Right atrium auricular region (tissue), 2 donors: ENCODE data around the gene ITSN1. TPM values are rescaled to one million over a fixed set of nuclear protein-coding genes. Genes with fewer than 3 reads are reported as not detected.

Source experiments
- DNase-seq: peaks from one replicate; pipeline ENCODE4 v3.0.0-alpha.2; 2019; ENCODE audit warnings: low spot score
- H3K27ac ChIP-seq, 2 donors: fragments of 200-600 bp; sonication (generic); 1 replicate in 1 of 2; 2 replicates in 1 of 2; pipeline ENCODE4 v1.5.1; 2016 to 2019
- H3K27me3 ChIP-seq, 2 donors: fragments of 200-600 bp; sonication (generic); one replicate each; pipeline versions ENCODE4 v1.5.1 to v1.6.0; 2017 to 2019
- H3K36me3 ChIP-seq: fragments of 200-600 bp; sonication (generic); one replicate; pipeline ENCODE4 v1.5.1; 2016
- H3K4me1 ChIP-seq, 2 donors: fragments of 200-600 bp; sonication (generic); one replicate each; pipeline versions ENCODE4 v1.5.1 to v1.6.0; 2017 to 2019
- H3K4me3 ChIP-seq, 2 donors: fragments of 200-600 bp; sonication (generic); 1 replicate in 1 of 2; 2 replicates in 1 of 2; pipeline ENCODE4 v1.5.1; 2017 to 2019; ENCODE audit warnings: mild to moderate bottlenecking in 1 of 2, moderate library complexity in 1 of 2
- H3K9me3 ChIP-seq, 2 donors: fragments of 200-600 bp; sonication (generic); one replicate each; pipeline ENCODE4 v1.5.1; 2019
- CTCF ChIP-seq, 2 donors: fragments of 200-600 bp; sonication (generic); IDR thresholded peaks; one replicate each; pipeline ENCODE4 v1.5.1; 2019; ENCODE audit warnings: antibody characterized with exemption in 2 of 2
- total RNA-seq, 2 donors: library from RNA; depleted of rRNA; stranded (reverse); fragments of >200 nt; gene quantifications; one replicate each; pipeline ENCODE4 v1.1.0, GENCODE V29; 2016

Gene ITSN1
- total RNA-seq, 2 donors from 2014 or later: 49.9 to 54.9 TPM

- H3K27me3 ChIP-seq: no peaks in the 10 kb centered on the region
- no peak overlapping the region for H3K4me3 ChIP-seq
- H3K36me3 ChIP-seq: peaks cover 16% of the 10 kb centered on the region
- no peaks in the 10 kb centered on the region for H3K9me3 ChIP-seq
- no peak overlapping the region for H3K27ac ChIP-seq
- DNase-seq: no peak
- peaks cover 0 to 29% of the 10 kb centered on the region in 2 donors for H3K4me1 ChIP-seq
- no peak for TF ChIP-seq CTCF (IDR thresholded peaks at IDR 0.05)
These were observed 198.5 kb downstream of the ITSN1 start for GRCh38 chr21:33840771-33841170.

GRCh38 chr21:33841561-33841960, 199.3 kb downstream of the ITSN1 start:
- Histone ChIP-seq H3K9me3 (no peaks in the 10 kb centered on the region), H3K36me3 (peaks cover 16% of the 10 kb centered on the region), H3K4me3 (no peak overlapping the region), H3K4me1 (peaks cover 0 to 29% of the 10 kb centered on the region in 2 donors), H3K27ac (no peak overlapping the region), H3K27me3 (no peaks in the 10 kb centered on the region)
- TF ChIP-seq CTCF (IDR thresholded peaks at IDR 0.05): no peak
- DNase-seq: no peak

- Histone ChIP-seq H3K4me3 (no peak overlapping the region), H3K9me3 (no peaks in the 10 kb centered on the region), H3K27ac (no peak overlapping the region), H3K27me3 (no peaks in the 10 kb centered on the region), H3K36me3 (peaks cover 6% of the 10 kb centered on the region), H3K4me1 (peaks cover 0 to 29% of the 10 kb centered on the region in 2 donors)
- DNase-seq: peak; percentile 75
- TF ChIP-seq CTCF (IDR thresholded peaks at IDR 0.05): no peak
These were observed 200.9 kb downstream of the ITSN1 start for GRCh38 chr21:33843216-33843615.

- H3K27me3 ChIP-seq: no peaks in the 10 kb centered on the region
- H3K27ac ChIP-seq: no peak overlapping the region
- TF ChIP-seq CTCF (IDR thresholded peaks at IDR 0.05): no peak
- no peaks in the 10 kb centered on the region for H3K9me3 ChIP-seq
- peaks cover 0 to 29% of the 10 kb centered on the region in 2 donors for H3K4me1 ChIP-seq
- no peaks in the 10 kb centered on the region for H3K36me3 ChIP-seq
- no peak overlapping the region for H3K4me3 ChIP-seq
- peak; percentile 86 for DNase-seq
These were observed 202.0 kb downstream of the ITSN1 start for GRCh38 chr21:33844104-33844889.

- Histone ChIP-seq H3K27ac (no peak overlapping the region), H3K9me3 (no peaks in the 10 kb centered on the region), H3K27me3 (no peaks in the 10 kb centered on the region), H3K36me3 (no peaks in the 10 kb centered on the region), H3K4me1 (peaks cover 0 to 29% of the 10 kb centered on the region in 2 donors), H3K4me3 (no peak overlapping the region)
- DNase-seq: no peak
- no peak for TF ChIP-seq CTCF (IDR thresholded peaks at IDR 0.05)
These were observed 202.5 kb downstream of the ITSN1 start for GRCh38 chr21:33844890-33845205.

- Histone ChIP-seq H3K4me1 (peaks cover 0 to 29% of the 10 kb centered on the region in 2 donors), H3K9me3 (no peaks in the 10 kb centered on the region), H3K27ac (no peak overlapping the region), H3K36me3 (no peaks in the 10 kb centered on the region), H3K4me3 (no peak overlapping the region), H3K27me3 (no peaks in the 10 kb centered on the region)
- TF ChIP-seq CTCF (IDR thresholded peaks at IDR 0.05): no peak
- DNase-seq: no peak
These were observed 203.8 kb downstream of the ITSN1 start for GRCh38 chr21:33846141-33846540.
